PC-9 (cell line): ENCODE measurements around the gene AVPR1B. TPM values are rescaled to one million over a fixed set of nuclear protein-coding genes. Genes with fewer than 3 reads are reported as not detected.

Source experiments
- Bru-seq: library from RNA; stranded (reverse); fragments of 400-500 nt; gene quantifications from one replicate; lab custom pipeline; 2021; lab: Mats Ljungman, UMichigan
- BruChase-seq, 2 experiments: library from RNA; stranded (reverse); fragments of 400-500 nt; gene quantifications; one replicate each; lab custom pipeline; 2021; lab: Mats Ljungman, UMichigan
- BruUV-seq: library from RNA; stranded (reverse); fragments of 400-500 nt; replicated peaks from 2 replicates; lab custom pipeline; 2021; lab: Mats Ljungman, UMichigan
- CTCF ChIA-PET: fragments of 300-600 bp; sonication (Branson Sonifier 250); formaldehyde crosslinking; loops from one replicate; lab custom pipeline; 2022; ENCODE audit warnings: antibody characterized with exemption; lab: Charles Lee
- POLR2A ChIA-PET: fragments of 300-600 bp; sonication (Branson Sonifier 250); formaldehyde crosslinking; loops from one replicate; lab custom pipeline; 2022; ENCODE audit warnings: antibody characterized with exemption; ENCODE audit not compliant: unreplicated experiment; lab: Charles Lee
- DNase-seq, 2 experiments: peaks; one replicate each; pipeline versions ENCODE4 v3.0.0 to v3.0.0-alpha.2; 2015 to 2022; ENCODE audit warnings: mixed read lengths in 1 of 2
- H2AFZ ChIP-seq: fragments of 200-600 bp; sonication (generic); 2 replicates; pipeline ENCODE4 v1.8.1; 2017; ENCODE audit warnings: antibody characterized with exemption
- H3F3A ChIP-seq: fragments of 200-600 bp; sonication (generic); 2 replicates; pipeline ENCODE4 v1.8.1; 2017; ENCODE audit warnings: antibody characterized with exemption, mild to moderate bottlenecking, low read depth; ENCODE audit not compliant: insufficient read depth
- H3K27ac ChIP-seq: fragments of 200-600 bp; sonication (generic); 2 replicates; pipeline ENCODE4 v1.6.1; 2016; ENCODE audit warnings: mixed run types
- H3K27me3 ChIP-seq: fragments of 200-600 bp; sonication (generic); 2 replicates; pipeline ENCODE4 v1.6.1; 2016; ENCODE audit warnings: low read depth, mixed run types; ENCODE audit not compliant: insufficient read depth
- H3K36me3 ChIP-seq: fragments of 200-600 bp; sonication (generic); 2 replicates; pipeline ENCODE4 v1.6.1; 2016; ENCODE audit warnings: low read depth, mixed run types
- H3K4me1 ChIP-seq: fragments of 200-600 bp; sonication (generic); replicated peaks from 2 replicates; pipeline ENCODE4 v1.6.1; 2016; ENCODE audit warnings: mixed run types; ENCODE audit not compliant: insufficient read depth
- H3K4me2 ChIP-seq: fragments of 200-600 bp; sonication (generic); 2 replicates; pipeline ENCODE4 v1.6.1; 2017; ENCODE audit warnings: mixed run types
- H3K4me3 ChIP-seq: fragments of 200-600 bp; sonication (generic); 2 replicates; pipeline ENCODE4 v1.6.1; 2016; ENCODE audit warnings: mixed run types
- H3K79me2 ChIP-seq: fragments of 200-600 bp; sonication (generic); 2 replicates; pipeline ENCODE4 v1.6.1; 2017; ENCODE audit warnings: low read depth, mixed run types
- H3K9me2 ChIP-seq: fragments of 200-600 bp; sonication (generic); 2 replicates; pipeline ENCODE4 v1.8.1; 2017; ENCODE audit warnings: mild to moderate bottlenecking; ENCODE audit not compliant: insufficient read depth
- H3K9me3 ChIP-seq: fragments of 200-600 bp; sonication (generic); 2 replicates; pipeline ENCODE4 v1.8.1; 2016; ENCODE audit warnings: low read depth; ENCODE audit not compliant: insufficient read depth
- H4K20me1 ChIP-seq: fragments of 200-600 bp; sonication (generic); 2 replicates; pipeline ENCODE4 v1.8.1; 2017; ENCODE audit not compliant: insufficient read depth
- EZH2 ChIP-seq: fragments of 200-600 bp; sonication (generic); IDR thresholded peaks from 2 replicates; pipeline ENCODE4 v1.8.0; 2017; ENCODE audit warnings: antibody characterized with exemption, low read depth
- intact Hi-C: fragments of 100-400 bp; cut with micrococcal nuclease; formaldehyde crosslinking; loops from one replicate; pipeline ENCODE4 v1.10.0; 2022; ENCODE audit not compliant: unreplicated experiment
- long read RNA-seq: library from polyadenylated mRNA; stranded (forward); transcript quantifications from one replicate; pipeline ENCODE4 v2.0.0, GENCODE V29; 2022
- total RNA-seq: library from RNA; stranded (reverse); gene quantifications from 2 replicates; pipeline ENCODE4 v1.2.3, GENCODE V29; 2021
- TF ChIP-seq, protein P1 (sequence below): fragments of 200-600 bp; sonication (generic); conservative IDR thresholded peaks from 2 replicates; pipeline ENCODE4 v1.6.1; 2017; ENCODE audit warnings: mixed run types, antibody characterized with exemption, mild to moderate bottlenecking, moderate library complexity

Gene AVPR1B, protein sequence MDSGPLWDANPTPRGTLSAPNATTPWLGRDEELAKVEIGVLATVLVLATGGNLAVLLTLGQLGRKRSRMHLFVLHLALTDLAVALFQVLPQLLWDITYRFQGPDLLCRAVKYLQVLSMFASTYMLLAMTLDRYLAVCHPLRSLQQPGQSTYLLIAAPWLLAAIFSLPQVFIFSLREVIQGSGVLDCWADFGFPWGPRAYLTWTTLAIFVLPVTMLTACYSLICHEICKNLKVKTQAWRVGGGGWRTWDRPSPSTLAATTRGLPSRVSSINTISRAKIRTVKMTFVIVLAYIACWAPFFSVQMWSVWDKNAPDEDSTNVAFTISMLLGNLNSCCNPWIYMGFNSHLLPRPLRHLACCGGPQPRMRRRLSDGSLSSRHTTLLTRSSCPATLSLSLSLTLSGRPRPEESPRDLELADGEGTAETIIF
- not detected in 2 replicates for total RNA-seq
- Bru-seq, nascent RNA: not detected
- BruChase-seq, experiment 1, labeled RNA remaining after a 2-hour chase: percentile 7 among the genes with signal in this experiment
- percentile 9 among the genes with signal in this experiment for BruChase-seq, experiment 2, labeled RNA remaining after a 6-hour chase
- long read RNA-seq: 0 reads

DNA sequence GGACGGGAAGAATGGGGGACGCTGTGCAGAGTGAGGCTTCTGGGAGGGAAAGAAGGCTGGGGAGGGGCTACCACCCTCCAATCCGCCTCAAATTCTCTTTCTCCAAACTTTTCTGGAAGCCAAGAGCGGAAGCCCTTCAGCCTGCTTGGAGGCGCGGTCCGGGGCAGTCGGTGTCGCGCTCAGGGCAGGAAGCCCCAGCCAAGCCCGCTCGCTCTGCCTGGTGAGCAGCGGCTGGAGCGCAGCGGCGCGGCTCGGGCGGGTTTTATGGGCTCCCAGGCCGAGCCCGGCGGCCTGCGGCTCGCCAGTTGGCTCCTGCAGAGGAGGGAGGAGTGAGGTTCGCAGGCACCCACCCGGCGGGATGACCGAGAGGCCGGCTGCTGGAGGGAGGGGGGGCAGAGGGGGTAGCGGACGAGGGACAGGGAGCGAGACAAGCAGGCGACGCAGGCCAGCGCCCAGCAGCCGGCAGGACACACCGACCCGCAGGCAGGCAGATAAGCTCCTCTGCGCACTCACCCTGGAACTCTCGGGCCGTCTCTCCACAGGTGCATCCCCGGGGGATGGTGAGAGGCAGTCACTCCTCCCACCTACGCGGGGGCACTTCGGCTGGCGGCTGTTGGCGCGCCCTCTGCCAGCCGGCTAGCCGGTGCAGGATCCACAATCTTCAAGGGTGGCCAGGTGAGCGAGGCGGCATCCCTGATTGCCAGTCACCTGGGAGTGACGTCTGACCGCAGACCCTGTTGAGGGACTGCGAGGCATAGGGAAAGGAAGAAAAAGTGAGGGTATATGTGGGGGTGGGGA is at the start of gene AVPR1B:
AVPR1B (minus strand) TSS at position 238 of the 798 bp plus-strand sequence. CDS start 498 bp downstream, outside the sequence.
- no TSS peak for BruUV-seq
- no peaks in the 10 kb centered on the region for H3F3A ChIP-seq
- H3K4me3 ChIP-seq: peak within 1 kb of the TSS; percentile 51
- intact Hi-C loops: no loop called here
- H3K9me3 ChIP-seq: peaks cover 10% of the 10 kb centered on the region
- no peaks in the 10 kb centered on the region for H3K4me1 ChIP-seq
- H3K27ac ChIP-seq: no peak within 1 kb of the TSS
- H2AFZ ChIP-seq: peak within 1 kb of the TSS; percentile 62
- no peaks in the 10 kb centered on the region for H3K79me2 ChIP-seq
- H3K27me3 ChIP-seq: peaks cover 6% of the 10 kb centered on the region; the same call in 1 of the 2 replicates
- no peaks in the 10 kb centered on the region for H3K9me2 ChIP-seq
- TF ChIP-seq, protein P1, sequence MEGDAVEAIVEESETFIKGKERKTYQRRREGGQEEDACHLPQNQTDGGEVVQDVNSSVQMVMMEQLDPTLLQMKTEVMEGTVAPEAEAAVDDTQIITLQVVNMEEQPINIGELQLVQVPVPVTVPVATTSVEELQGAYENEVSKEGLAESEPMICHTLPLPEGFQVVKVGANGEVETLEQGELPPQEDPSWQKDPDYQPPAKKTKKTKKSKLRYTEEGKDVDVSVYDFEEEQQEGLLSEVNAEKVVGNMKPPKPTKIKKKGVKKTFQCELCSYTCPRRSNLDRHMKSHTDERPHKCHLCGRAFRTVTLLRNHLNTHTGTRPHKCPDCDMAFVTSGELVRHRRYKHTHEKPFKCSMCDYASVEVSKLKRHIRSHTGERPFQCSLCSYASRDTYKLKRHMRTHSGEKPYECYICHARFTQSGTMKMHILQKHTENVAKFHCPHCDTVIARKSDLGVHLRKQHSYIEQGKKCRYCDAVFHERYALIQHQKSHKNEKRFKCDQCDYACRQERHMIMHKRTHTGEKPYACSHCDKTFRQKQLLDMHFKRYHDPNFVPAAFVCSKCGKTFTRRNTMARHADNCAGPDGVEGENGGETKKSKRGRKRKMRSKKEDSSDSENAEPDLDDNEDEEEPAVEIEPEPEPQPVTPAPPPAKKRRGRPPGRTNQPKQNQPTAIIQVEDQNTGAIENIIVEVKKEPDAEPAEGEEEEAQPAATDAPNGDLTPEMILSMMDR: no peak
- TF ChIP-seq EZH2: no peak
- DNase-seq: peak in 1 of 2 experiments; percentile 53
- ChIA-PET CTCF (interaction anchor here (0.7 kb wide), 1 partner anchor 198 kb away, joined by 3 read pairs; no protein-coding TSS in a partner anchor), POLR2A (no interaction called here)
- H4K20me1 ChIP-seq: no peaks in the 10 kb centered on the region
- H3K4me2 ChIP-seq: peak within 1 kb of the TSS; percentile 83
- H3K36me3 ChIP-seq: no peaks in the 10 kb centered on the region

DNA sequence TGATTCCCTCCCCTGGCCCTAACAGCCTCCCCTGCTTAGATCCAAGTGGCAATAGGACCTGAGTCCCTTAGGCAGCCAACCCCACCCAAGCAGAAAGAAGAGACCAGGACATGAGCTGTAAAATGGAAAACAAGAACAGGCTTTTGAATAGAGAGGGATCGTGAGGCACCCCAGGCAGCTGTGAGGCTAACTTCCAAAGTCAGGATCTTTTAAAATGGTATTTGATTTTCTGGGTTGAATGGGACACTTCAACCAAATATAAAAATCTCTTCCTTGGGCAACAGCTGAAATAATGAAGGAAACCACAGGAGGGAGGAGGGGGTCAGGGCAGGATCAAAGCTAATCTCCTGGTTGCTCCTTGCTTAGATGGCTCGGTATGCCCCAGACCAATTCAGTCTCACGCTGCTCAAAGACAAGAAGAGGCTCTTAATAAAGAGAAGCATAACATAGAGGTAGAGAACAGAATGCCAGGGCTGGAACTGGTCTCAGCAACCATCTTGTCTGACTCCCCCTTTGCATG is 28.6 kb upstream of the AVPR1B start:
- ChIA-PET POLR2A (interaction anchor here (0.8 kb wide), 1 partner anchor 274 kb away, joined by 6 read pairs; no protein-coding TSS in a partner anchor), CTCF (no interaction called here)
- no peaks in the 10 kb centered on the region for H4K20me1 ChIP-seq
- DNase-seq: no peak
- no TSS peak for BruUV-seq
- no peaks in the 10 kb centered on the region for H3K9me2 ChIP-seq
- H3K9me3 ChIP-seq: no peaks in the 10 kb centered on the region
- H3K4me3 ChIP-seq: no peak overlapping the region
- peaks cover 4% of the 10 kb centered on the region for H3K27me3 ChIP-seq
- TF ChIP-seq EZH2: no peak
- TF ChIP-seq, protein P1: no peak
- H3K4me2 ChIP-seq: no peak overlapping the region
- intact Hi-C loops: no loop called here
- no peaks in the 10 kb centered on the region for H3K4me1 ChIP-seq
- H3K27ac ChIP-seq: no peak overlapping the region
- no peaks in the 10 kb centered on the region for H3K79me2 ChIP-seq
- no peaks in the 10 kb centered on the region for H3F3A ChIP-seq
- no peak overlapping the region for H2AFZ ChIP-seq
- no peaks in the 10 kb centered on the region for H3K36me3 ChIP-seq

DNA sequence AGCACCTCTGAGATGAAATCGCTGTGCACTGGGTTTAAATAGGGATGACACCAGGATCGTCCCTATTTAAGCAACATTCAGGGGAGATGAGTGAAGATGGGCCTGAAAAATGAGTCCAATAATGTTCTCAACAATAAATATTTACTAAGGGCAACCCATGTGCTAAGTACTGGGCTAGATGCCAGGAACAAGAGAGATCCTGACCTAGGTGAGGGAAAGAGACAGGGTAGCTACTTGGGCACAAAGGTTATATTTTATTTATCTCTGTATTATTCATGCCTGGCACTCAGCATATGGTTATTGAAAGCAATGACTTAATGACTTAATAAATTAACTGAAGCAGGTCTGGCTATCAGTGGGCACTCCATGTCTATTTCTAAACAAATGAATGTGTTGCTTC is 27.4 kb upstream of the AVPR1B start:
- no TSS peak for BruUV-seq
- no peak for TF ChIP-seq EZH2
- TF ChIP-seq, protein P1: no peak
- H3K4me2 ChIP-seq: no peak overlapping the region
- CTCF ChIA-PET: no interaction called here
- H3F3A ChIP-seq: no peaks in the 10 kb centered on the region
- no peak overlapping the region for H2AFZ ChIP-seq
- H3K9me3 ChIP-seq: 0 out of 2 replicates have a peak, but pooled peaks cover 4% of the 10 kb centered on the region
- H3K27me3 ChIP-seq: peaks cover 14% of the 10 kb centered on the region
- intact Hi-C loops: no loop called here
- no peaks in the 10 kb centered on the region for H3K36me3 ChIP-seq
- POLR2A ChIA-PET: no interaction called here
- H3K4me1 ChIP-seq: no peaks in the 10 kb centered on the region
- H3K4me3 ChIP-seq: no peak overlapping the region
- H3K9me2 ChIP-seq: no peaks in the 10 kb centered on the region
- no peak overlapping the region for H3K27ac ChIP-seq
- H4K20me1 ChIP-seq: no peaks in the 10 kb centered on the region
- H3K79me2 ChIP-seq: no peaks in the 10 kb centered on the region
- DNase-seq: no peak
